Activated CD8-positive, alpha-beta T cell treated with anti-CD3 and anti-CD28 coated beads for 36 hours (primary cell): Measurements from ENCODE around the gene AJM1. TPM values are rescaled to one million over a fixed set of nuclear protein-coding genes. Genes with fewer than 3 reads are reported as not detected.
"Not testable (repeated sequence)": the region's sequence is repeated elsewhere in the genome, so short reads cannot be mapped to it uniquely, and the experiment has no call there.

Experiments used
- ATAC-seq: fragments of 200-7000 bp; cut with Tn5 transposase; one replicate; pipeline ENCODE4 v1.10.0; 2021; ENCODE audit warnings: mild to moderate bottlenecking, moderate library complexity
- CTCF ChIA-PET: fragments of 350-600 bp; sonication (Branson Sonifier 250); formaldehyde crosslinking; loops from one replicate; lab custom pipeline; 2021; ENCODE audit warnings: antibody characterized with exemption; lab: Charles Lee
- POLR2A ChIA-PET: fragments of 350-600 bp; sonication (Branson Sonifier 250); formaldehyde crosslinking; loops from one replicate; lab custom pipeline; 2021; ENCODE audit warnings: antibody characterized with exemption; lab: Charles Lee
- DNase-seq: peaks from one replicate; pipeline ENCODE4 v3.0.0-alpha.2; 2020
- H3K27ac Mint-ChIP-seq: one replicate; pipeline ENCODE4 v1.8.0; 2021; ENCODE audit warnings: mild to moderate bottlenecking, mixed read lengths
- H3K27me3 Mint-ChIP-seq: one replicate; pipeline ENCODE4 v1.8.0; 2021; ENCODE audit warnings: mixed read lengths
- H3K36me3 Mint-ChIP-seq: one replicate; pipeline ENCODE4 v1.8.0; 2021; ENCODE audit warnings: low read depth, mixed read lengths
- H3K4me1 Mint-ChIP-seq: one replicate; pipeline ENCODE4 v1.8.0; 2021; ENCODE audit warnings: low read depth, mixed read lengths
- H3K4me3 Mint-ChIP-seq: one replicate; pipeline ENCODE4 v1.8.0; 2021; ENCODE audit warnings: mild to moderate bottlenecking, moderate library complexity, mixed read lengths
- H3K9me3 Mint-ChIP-seq: one replicate; pipeline ENCODE4 v1.8.0; 2021; ENCODE audit warnings: mixed read lengths
- intact Hi-C: fragments of 100-400 bp; cut with micrococcal nuclease; formaldehyde crosslinking; loops from one replicate; pipeline ENCODE4 v1.10.0; 2022
- total RNA-seq, 2 experiments: library from RNA; stranded (reverse); gene quantifications; one replicate each; pipeline ENCODE4 v1.2.3, GENCODE V29; 2021
- TF ChIP-seq, protein P1 (sequence below): fragments of 200-600 bp; IDR thresholded peaks from one replicate; pipeline ENCODE4 v1.8.0; 2022; ENCODE audit warnings: antibody characterized with exemption, mild to moderate bottlenecking

The AJM1 gene
- total RNA-seq, 2 experiments from 2014 or later: 5.8 to 6.4 TPM

DNA sequence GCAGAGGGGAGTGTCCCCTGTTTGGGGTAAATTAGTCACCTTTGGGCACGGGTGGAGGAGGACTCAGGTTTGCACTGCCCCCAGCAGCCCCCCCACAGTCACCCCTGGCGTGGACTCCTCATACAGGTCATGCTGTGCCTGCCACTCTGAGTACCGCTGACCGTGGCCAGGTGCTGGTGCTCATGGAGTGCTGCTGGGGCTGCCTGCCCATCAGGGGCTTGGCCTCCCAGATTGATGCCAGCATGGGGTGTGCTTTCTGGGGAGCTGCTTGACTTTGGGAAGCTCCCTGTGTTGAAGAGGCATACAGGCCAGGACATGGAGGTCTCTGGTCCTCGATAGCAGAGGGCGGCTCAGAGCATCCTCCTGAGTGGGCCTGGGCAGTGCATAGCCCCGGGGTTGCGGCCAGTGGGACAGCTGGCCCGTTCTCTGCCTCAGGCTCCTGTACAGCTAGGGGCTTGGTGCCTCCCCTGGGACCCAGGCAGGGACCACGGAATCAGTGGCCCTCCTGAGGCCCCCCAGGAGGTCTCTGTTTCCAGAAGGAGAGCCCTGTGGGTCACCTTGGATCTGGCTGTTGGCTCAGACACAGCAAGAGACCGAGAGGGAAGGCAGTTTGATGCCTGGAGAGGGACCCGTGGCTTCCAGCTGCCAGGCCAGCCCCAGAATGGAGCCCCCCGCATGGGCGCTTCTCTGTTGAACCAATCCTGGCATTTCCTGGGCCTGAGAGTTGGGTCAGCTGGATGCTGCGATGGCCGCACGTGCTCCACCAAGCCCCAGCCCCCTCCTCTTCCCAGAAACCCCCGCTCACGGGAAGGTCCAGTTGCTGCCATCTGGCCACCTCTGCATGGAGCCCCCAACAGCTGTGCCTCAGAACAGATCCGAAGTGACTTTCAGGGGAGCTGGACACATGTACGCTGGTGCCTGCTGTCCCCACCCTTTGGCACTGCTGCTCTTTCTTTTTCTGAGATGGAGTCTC, 6.1 kb upstream of the AJM1 start:
- TF ChIP-seq, protein P1, sequence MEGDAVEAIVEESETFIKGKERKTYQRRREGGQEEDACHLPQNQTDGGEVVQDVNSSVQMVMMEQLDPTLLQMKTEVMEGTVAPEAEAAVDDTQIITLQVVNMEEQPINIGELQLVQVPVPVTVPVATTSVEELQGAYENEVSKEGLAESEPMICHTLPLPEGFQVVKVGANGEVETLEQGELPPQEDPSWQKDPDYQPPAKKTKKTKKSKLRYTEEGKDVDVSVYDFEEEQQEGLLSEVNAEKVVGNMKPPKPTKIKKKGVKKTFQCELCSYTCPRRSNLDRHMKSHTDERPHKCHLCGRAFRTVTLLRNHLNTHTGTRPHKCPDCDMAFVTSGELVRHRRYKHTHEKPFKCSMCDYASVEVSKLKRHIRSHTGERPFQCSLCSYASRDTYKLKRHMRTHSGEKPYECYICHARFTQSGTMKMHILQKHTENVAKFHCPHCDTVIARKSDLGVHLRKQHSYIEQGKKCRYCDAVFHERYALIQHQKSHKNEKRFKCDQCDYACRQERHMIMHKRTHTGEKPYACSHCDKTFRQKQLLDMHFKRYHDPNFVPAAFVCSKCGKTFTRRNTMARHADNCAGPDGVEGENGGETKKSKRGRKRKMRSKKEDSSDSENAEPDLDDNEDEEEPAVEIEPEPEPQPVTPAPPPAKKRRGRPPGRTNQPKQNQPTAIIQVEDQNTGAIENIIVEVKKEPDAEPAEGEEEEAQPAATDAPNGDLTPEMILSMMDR: no peak
- peaks cover 2% of the 10 kb centered on the region for H3K36me3 Mint-ChIP-seq
- POLR2A ChIA-PET: no interaction called here
- H3K4me3 Mint-ChIP-seq: no peak overlapping the region
- CTCF ChIA-PET: no interaction called here
- no peaks in the 10 kb centered on the region for H3K27me3 Mint-ChIP-seq
- H3K27ac Mint-ChIP-seq: no peak overlapping the region
- intact Hi-C loops: no loop called here
- ATAC-seq (no peak), DNase-seq (no peak)
- H3K9me3 Mint-ChIP-seq: no peaks in the 10 kb centered on the region
- peaks cover 3% of the 10 kb centered on the region for H3K4me1 Mint-ChIP-seq

DNA sequence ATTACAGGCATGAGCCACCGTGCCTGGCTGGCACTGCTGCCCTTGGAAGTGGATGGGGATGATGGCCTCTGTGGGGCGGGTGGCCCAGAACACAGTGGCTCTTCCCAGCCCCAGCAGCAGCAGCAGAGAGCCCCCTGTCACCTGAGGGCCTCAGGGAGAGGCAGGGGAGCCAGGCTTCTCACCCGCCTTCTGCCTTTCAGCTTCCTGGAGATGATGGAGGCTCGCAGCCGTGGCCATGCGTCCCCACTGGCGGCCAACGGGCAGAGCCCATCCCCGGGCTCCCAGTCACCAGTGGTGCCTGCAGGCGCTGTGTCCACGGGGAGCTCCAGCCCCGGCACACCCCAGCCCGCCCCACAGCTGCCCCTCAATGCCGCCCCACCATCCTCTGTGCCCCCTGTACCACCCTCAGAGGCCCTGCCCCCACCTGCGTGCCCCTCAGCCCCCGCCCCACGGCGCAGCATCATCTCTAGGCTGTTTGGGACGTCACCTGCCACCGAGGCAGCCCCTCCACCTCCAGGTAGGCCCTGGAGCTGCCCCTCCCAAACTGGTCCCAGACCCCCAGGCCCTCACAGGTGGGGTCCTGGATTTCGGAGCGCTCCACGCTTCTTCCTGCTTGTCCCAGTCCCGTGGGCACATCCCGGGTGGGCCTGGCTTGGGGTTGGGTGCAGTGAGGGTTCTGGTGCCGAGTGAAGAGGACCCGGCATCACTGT, 5.0 kb upstream of the AJM1 start:
- intact Hi-C loops: no loop called here
- no peaks in the 10 kb centered on the region for H3K9me3 Mint-ChIP-seq
- TF ChIP-seq, protein P1: no peak
- CTCF ChIA-PET: no interaction called here
- H3K36me3 Mint-ChIP-seq: peaks cover 2% of the 10 kb centered on the region
- POLR2A ChIA-PET: no interaction called here
- H3K27me3 Mint-ChIP-seq: no peaks in the 10 kb centered on the region
- H3K4me3 Mint-ChIP-seq: no peak overlapping the region
- DNase-seq (no peak), ATAC-seq (no peak)
- peaks cover 5% of the 10 kb centered on the region for H3K4me1 Mint-ChIP-seq
- no peak overlapping the region for H3K27ac Mint-ChIP-seq

DNA sequence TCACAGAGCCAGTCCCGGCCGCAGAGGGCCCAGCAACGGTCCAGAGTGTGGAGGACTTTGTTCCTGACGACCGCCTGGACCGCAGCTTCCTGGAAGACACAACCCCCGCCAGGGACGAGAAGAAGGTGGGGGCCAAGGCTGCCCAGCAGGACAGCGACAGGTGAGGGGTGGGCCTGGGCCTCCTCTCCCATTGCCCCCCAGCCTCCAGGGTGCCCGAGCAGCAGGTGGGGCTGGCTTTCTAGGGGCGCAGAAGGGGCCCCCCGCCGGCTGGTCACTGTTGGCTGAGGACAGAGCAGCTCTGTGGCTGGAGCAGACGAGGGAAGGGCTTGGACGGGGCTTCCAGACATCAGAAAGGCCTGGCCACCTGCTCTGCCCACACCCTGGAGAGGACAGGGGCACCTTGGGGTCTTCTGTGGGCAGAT, 4.4 kb upstream of the AJM1 start:
- H3K27me3 Mint-ChIP-seq, DNase-seq, H3K4me3 Mint-ChIP-seq, CTCF ChIA-PET, H3K9me3 Mint-ChIP-seq, H3K4me1 Mint-ChIP-seq, intact Hi-C loops, H3K36me3 Mint-ChIP-seq, H3K27ac Mint-ChIP-seq, ATAC-seq: not testable (repeated sequence)
- POLR2A ChIA-PET: interaction anchor here (1.1 to 1.6 kb wide), 2 partner anchors 15 to 51 kb away, joined by 3 read pairs; no protein-coding TSS in a partner anchor

DNA sequence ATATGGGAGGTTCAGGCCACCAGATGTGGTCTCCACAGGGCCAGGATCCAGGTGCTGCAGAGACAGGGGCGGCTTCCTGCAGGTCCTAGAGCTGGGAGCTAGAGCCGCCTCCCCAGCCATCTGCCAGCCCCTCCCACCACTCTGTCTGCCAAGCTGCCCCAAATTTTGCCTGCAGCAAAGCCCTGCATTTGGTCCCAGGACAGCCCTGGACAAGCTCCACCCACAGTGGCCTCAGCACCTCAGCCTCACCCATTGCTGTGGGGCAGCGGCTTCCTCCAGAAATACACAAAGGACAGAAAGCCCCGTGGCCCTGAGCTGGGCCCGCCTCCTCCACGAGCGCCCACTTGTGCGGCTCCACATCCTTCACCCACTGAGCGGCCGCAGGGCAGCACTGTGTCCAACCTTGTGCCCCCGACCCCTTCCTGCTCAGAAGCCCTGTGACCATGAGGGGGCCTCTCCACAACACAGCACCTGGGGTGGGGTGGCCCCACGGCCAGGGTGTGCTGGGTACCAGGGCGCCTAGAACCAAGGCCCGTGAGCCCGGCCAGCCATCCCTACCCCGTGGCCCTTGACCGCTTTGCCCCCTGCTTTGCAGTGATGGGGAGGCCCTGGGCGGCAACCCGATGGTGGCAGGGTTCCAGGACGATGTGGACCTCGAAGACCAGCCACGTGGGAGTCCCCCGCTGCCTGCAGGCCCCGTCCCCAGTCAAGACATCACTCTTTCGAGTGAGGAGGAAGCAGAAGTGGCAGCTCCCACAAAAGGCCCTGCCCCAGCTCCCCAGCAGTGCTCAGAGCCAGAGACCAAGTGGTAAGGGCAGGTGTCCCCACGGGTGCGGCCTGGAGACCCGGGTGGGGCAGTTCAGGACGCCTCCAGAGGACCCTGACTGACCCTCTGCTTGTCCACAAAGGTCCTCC, 3.7 kb upstream of the AJM1 start:
- no peak for DNase-seq
- no peak overlapping the region for H3K4me3 Mint-ChIP-seq
- TF ChIP-seq, protein P1: no peak
- H3K27ac Mint-ChIP-seq: no peak overlapping the region
- ChIA-PET CTCF (no interaction called here), POLR2A (interaction anchor here (1.1 to 1.6 kb wide), 2 partner anchors 16 to 51 kb away, joined by 3 read pairs; no protein-coding TSS in a partner anchor)
- H3K27me3 Mint-ChIP-seq: no peaks in the 10 kb centered on the region
- no peaks in the 10 kb centered on the region for H3K9me3 Mint-ChIP-seq
- H3K36me3 Mint-ChIP-seq: peaks cover 2% of the 10 kb centered on the region
- peaks cover 10% of the 10 kb centered on the region for H3K4me1 Mint-ChIP-seq
- ATAC-seq: no peak
- intact Hi-C loops: no loop called here
